Measurements from ENCODE around the gene EPG5.
"Not testable (repeated sequence)": the region's sequence is repeated elsewhere in the genome, so short reads cannot be mapped to it uniquely, and the experiment has no call there.

Gene EPG5

GRCh38 chr18:45841060-45841764, 125.9 kb downstream of the EPG5 start:
- in situ Hi-C loops (cut with MboI; ENCODE audit: low sequenced_read_pairs), result no loop called here

DNA sequence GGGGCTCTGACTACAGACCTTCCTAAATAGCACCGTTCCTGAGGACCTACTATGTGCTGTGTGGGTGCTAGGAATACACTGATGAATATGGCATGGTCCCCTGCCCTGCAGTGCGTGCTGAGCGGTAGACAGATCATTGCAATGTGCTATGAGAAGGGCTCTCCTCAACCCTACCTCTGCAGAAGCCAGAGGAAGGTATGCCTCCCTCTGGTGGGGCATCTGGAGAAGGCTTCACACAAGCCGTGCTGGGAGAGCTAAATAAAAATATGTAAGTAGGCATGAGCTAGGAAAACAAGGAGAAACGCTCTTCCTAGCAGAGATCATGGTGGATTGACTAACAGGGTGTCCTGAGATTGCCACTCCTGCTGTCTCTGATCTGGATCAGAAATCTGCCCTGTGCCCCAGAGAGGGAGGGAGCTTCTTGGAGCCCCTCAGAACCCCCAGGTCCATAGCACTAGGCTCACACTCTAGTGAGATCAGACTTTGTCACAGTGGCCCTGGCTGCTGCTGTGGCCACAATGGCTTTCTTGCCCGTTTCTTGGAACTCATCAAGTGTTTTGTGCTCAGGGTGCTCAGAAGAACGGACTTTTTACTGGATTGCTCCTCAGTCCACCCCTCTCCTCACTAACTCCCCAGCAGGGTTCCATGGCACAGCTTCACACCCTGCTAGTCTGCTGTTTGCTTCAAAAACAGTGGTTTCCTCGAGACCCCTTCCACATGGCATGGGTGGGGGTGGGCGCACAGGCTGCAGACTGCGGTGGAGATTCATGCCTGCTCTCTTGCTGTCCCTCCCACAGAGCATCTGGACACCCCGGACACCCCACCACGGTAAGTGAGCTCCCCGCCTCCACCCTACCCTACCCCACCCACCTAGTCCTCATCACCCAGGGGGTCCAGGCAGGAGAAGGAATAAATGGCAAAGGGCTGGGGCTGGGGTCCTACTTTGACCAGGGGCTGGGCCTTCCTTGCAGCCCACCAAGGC, 127.4 kb downstream of the EPG5 start:
- in situ Hi-C loops (cut with MboI; ENCODE audit: low sequenced_read_pairs), result no loop called here

DNA sequence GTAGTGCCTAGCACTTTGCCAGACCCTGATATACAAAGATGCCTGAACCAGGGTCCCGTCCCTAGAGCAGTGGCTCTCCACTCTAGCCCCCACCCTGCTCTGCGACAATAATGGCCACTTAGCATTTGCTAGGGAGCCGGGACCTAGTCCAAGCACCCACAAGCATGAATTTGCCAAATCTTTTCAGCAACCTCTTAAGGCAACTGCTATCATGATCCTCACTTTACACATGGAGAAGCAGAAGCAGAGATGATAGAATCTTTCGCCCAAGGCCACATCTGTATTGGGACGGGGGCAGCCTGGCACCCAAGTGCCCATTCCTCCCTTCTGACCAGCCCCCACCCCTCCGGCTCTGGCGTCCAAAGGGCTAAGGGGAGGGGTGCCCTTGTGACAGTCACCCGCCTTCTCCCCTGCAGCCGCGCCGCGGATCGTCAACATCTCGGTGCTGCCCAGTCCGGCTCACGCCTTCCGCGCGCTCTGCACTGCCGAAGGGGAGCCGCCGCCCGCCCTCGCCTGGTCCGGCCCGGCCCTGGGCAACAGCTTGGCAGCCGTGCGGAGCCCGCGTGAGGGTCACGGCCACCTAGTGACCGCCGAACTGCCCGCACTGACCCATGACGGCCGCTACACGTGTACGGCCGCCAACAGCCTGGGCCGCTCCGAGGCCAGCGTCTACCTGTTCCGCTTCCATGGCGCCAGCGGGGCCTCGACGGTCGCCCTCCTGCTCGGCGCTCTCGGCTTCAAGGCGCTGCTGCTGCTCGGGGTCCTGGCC, 128.6 kb downstream of the EPG5 start:
- in situ Hi-C loops (cut with MboI; ENCODE audit: low sequenced_read_pairs), result no loop called here

DNA sequence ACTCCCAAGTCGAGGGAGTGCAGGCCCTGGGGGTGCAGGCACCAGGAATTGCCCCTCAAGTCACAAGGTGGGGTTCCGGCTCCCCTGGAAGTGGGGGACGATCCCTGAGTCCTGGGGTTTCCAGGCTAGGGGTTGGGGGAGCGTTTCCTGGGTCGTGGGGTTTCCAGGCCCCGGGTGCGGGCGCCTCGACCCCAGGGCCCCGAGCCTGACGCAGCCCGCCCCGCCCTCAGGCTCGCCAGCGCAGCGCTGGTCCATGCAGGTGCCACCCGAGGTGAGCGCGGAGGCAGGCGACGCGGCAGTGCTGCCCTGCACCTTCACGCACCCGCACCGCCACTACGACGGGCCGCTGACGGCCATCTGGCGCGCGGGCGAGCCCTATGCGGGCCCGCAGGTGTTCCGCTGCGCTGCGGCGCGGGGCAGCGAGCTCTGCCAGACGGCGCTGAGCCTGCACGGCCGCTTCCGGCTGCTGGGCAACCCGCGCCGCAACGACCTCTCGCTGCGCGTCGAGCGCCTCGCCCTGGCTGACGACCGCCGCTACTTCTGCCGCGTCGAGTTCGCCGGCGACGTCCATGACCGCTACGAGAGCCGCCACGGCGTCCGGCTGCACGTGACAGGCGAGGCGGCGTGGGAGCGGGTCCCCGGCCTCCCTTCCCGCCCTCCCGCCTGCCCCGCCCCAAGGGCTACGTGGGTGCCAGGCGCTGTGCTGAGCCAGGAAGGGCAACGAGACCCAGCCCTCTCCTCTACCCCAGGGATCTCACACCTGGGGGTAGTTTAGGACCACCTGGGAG, 129.7 kb downstream of the EPG5 start:
- in situ Hi-C loops (cut with MboI; ENCODE audit: low sequenced_read_pairs), result no loop called here

- in situ Hi-C loops (cut with MboI; ENCODE audit: low sequenced_read_pairs), result no loop called here
Measured at GRCh38 chr18:45836242-45837205, 130.6 kb downstream of the EPG5 start.

GRCh38 chr18:45835057-45835636, 132.0 kb downstream of the EPG5 start:
- in situ Hi-C loops (cut with MboI; ENCODE audit: low sequenced_read_pairs), result no loop called here

- in situ Hi-C loops (cut with MboI; ENCODE audit: low sequenced_read_pairs), result no loop called here
Measured at GRCh38 chr18:45834306-45834705, 132.8 kb downstream of the EPG5 start.

DNA sequence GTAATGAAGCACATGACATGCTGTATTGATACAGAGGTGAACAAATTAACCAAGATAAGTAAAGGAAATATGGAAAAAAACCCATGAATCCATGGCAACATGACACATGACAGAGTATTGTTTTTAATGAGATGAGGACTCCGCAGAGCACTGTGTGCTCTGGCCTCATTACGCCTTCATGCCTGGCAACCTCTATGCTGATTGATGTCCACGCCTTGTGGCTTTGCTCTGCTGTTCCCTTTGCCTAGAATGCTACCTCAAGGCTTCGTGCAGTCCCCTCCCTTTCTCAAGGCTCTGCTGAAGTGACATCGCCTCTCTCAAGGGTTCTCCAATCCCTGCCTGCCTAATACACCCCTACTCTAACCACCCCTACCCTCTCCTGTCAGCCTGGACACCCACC, 133.3 kb downstream of the EPG5 start:
- in situ Hi-C loops (cut with MboI; ENCODE audit: low sequenced_read_pairs), result no loop called here

DNA sequence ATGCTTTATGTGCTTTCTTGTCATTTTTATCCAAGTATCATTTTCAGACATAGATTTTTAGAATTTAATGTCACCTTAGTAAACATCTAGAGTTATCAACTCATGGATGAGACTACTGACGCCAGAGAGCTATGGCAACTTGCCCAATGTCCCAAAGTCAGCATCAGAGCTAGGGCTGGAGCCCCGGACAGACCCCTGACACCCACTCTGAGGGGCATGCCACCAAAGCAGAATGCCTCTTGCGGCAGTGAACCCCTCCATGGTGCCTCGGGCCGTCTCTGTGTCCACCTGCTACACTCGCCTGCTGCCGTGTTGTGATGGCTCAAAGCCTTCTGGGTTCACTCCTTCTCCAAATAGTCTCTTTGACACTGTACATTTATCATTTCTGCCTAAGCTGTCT, 136.2 kb downstream of the EPG5 start:
- in situ Hi-C loops (cut with MboI; ENCODE audit: low sequenced_read_pairs), result no loop called here

DNA sequence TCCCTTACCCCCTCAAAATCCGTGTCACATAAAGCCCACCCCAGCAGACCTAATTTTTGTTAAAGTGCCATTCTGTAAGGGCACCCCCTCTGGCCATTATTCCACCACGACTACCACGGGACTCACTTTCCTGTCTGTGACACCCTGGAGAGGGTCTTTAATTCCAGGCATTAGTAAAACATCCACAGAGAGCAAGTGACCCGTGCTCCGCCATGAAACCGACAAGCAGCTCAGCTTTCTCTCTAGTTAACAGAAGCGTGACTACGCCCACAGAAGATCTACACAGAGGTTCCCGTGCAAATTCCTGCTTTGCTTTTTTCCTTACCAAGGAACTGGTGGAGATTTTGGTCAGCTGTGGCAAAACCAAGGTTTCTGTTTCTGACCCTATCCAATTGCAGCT, 137.3 kb downstream of the EPG5 start:
- in situ Hi-C loops (cut with MboI; ENCODE audit: low sequenced_read_pairs), result no loop called here

DNA sequence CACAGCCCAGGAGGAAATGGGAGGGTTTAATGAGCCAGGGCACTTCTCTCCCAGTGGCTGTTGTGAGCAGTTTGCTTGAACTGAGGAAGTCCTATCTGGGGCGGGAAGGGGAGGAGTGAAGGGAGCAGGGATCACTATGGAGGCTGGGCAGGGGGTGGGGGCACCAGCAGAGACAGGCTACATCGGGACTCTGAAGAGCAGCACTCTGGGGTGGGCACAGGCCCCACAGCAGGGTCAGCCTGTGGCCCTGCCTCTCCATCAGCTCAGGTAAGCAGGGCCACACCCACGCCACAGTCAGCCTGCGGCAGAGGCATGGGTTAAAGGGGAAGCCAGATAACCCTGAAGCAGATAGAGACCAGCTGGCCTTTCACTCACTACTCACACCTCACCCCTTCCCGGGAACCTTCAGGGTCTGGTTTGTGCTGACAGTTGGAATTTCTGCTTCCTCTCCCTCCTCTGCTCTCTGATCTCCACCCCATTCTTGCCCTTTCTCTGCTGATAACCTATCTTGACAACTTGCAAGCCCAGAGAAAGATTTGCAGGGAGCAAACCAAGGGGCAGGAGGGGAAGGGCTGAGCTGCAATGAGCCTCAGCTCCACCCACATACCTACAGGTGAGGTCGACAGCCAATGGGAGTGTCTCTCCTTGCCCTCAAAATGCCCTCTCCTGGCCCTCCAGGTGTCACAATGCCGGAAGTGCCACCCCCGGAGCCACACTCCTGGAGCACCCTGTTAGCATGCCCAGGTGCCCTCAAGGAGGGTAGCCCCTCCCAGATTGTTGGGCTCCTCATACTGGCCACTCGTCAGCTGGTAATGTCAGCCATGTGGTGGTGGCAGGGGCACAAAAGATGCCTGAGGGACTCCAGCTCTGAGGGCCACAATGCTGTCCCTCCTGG, 138.0 kb downstream of the EPG5 start:
- in situ Hi-C loops (cut with MboI; ENCODE audit: low sequenced_read_pairs), result no loop called here

DNA sequence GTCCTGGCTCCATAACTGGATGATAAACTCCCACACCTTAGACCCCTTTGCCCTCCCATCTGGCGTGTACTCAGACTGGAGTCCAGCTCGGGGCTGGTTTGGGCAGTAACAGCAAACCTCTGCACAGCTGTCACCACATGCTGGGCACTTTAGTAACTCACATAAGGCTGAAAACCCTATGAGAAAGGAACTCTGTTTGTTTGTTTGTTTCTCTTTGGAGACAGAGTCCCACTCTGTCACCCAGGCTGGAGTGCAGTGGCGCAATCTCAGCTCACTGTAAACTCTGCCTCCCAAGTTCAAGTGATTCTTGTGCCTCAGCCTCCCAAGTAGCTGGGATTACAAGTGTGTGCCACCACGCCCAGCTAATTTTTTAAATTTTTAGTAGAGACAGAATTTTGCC, 140.4 kb downstream of the EPG5 start:
- in situ Hi-C loops (cut with MboI; ENCODE audit: low sequenced_read_pairs), result not testable (repeated sequence)

- in situ Hi-C loops (cut with MboI; ENCODE audit: low sequenced_read_pairs), result no loop called here
Measured at GRCh38 chr18:45826084-45826483, 141.0 kb downstream of the EPG5 start.

- in situ Hi-C loops (cut with MboI; ENCODE audit: low sequenced_read_pairs), result no loop called here
Measured at GRCh38 chr18:45825258-45826044, 141.7 kb downstream of the EPG5 start, which contains the start of gene SIGLEC15. Gene SIGLEC15 (plus strand): TSS chr18:45825675. CDS start chr18:45825729, 54 bp downstream.

- in situ Hi-C loops (cut with MboI; ENCODE audit: low sequenced_read_pairs), result no loop called here
Measured at GRCh38 chr18:45821711-45822110, 145.4 kb downstream of the EPG5 start.

GRCh38 chr18:45821026-45821425, 146.1 kb downstream of the EPG5 start:
- in situ Hi-C loops (cut with MboI; ENCODE audit: low sequenced_read_pairs), result no loop called here

GRCh38 chr18:45820106-45820745, 146.9 kb downstream of the EPG5 start:
- in situ Hi-C loops (cut with MboI; ENCODE audit: low sequenced_read_pairs), result no loop called here

All from HL-60/S4 (cell line).